ENCODE data around the gene RHOB.

GRCh38 chr2:20475567-20475952 is 28.7 kb downstream of the RHOB start:
- TF ChIP-seq CTCF (IDR thresholded peaks at IDR 0.05) (no peak), POLR2A (IDR thresholded peaks at IDR 0.05) (no peak)

All from uterus (tissue), 2 donors.